Measurements from ENCODE around the gene ARFGAP2.

GRCh38 chr11:47182380-47182779 lies 5.7 kb upstream of the ARFGAP2 start:
- no peak for TF ChIP-seq ZFX (IDR thresholded peaks at IDR 0.05)
- no peak for TF ChIP-seq CTCF (IDR thresholded peaks at IDR 0.05 in 2 of 3, conservative IDR thresholded peaks at IDR 0.05 in 1 of 3; ENCODE audit: borderline replicate concordance in 1 of 3, insufficient read depth in 1 of 3, low read depth in 2 of 3, low read length in 2 of 3)
- no peak for TF ChIP-seq SP1 (IDR thresholded peaks at IDR 0.05; ENCODE audit: low read depth)
- TF ChIP-seq CEBPB (IDR thresholded peaks at IDR 0.05; ENCODE audit: low read depth), result no peak
- TF ChIP-seq POLR2AphosphoS5 (IDR thresholded peaks at IDR 0.05; ENCODE audit: low read depth, low read length), result no peak
- no peak for TF ChIP-seq REST (IDR thresholded peaks at IDR 0.05; ENCODE audit: low read depth)
- no peak for TF ChIP-seq POLR2A (IDR thresholded peaks at IDR 0.05; ENCODE audit: borderline replicate concordance, extremely low read depth, insufficient read depth, insufficient read length)
- TF ChIP-seq EZH2 (IDR thresholded peaks at IDR 0.05), result no peak
